Adrenal gland (tissue), 12 donors: Measurements from ENCODE around the gene CFAP73. TPM values are rescaled to one million over a fixed set of nuclear protein-coding genes. Genes with fewer than 3 reads are reported as not detected.

Experiments
- DNase-seq, 7 donors: peaks; one replicate each; pipeline ENCODE4 v3.0.0-alpha.2; 2019 to 2020
- H3K27ac ChIP-seq, 5 donors: fragments of 200-600 bp; sonication (generic) in 4 of 5; 1 replicate in 3 of 5; 2 replicates in 2 of 5; pipeline versions ENCODE4 v1.5.1 to v1.8.0; 2016 to 2020; ENCODE audit warnings: mild to moderate bottlenecking in 1 of 5
- H3K27me3 ChIP-seq: fragments of 200-600 bp; 2 replicates; pipeline ENCODE4 v1.8.0; 2021
- H3K36me3 ChIP-seq, 2 donors: fragments of 200-600 bp; replicated peaks in 1 of 2; 1 replicate in 1 of 2; 2 replicates in 1 of 2; pipeline versions ENCODE4 v1.5.1 to v1.8.0; 2018 to 2022
- H3K4me1 ChIP-seq, 2 donors: fragments of 200-600 bp; replicated peaks in 1 of 2; 1 replicate in 1 of 2; 2 replicates in 1 of 2; pipeline versions ENCODE4 v1.5.1 to v1.8.0; 2018 to 2021
- H3K4me3 ChIP-seq, 4 donors: fragments of 200-600 bp; sonication (generic) in 3 of 4; one replicate each; pipeline ENCODE4 v1.5.1; 2016 to 2018
- H3K9me3 ChIP-seq, 3 donors: fragments of 200-600 bp; sonication (generic) in 1 of 3; replicated peaks in 1 of 3; 1 replicate in 2 of 3; 2 replicates in 1 of 3; pipeline versions ENCODE4 v1.5.1 to v1.8.0; 2016 to 2021
- CTCF ChIP-seq, 6 experiments: fragments of 450-650 bp in 4 of 6; fragments of 200-600 bp in 2 of 6; sonication (generic) in 1 of 6; IDR thresholded peaks; 1 replicate in 5 of 6; 2 replicates in 1 of 6; pipeline versions ENCODE4 v1.5.1 to v1.8.0; 2016 to 2021; ENCODE audit warnings: antibody characterized with exemption in 6 of 6, mild to moderate bottlenecking in 2 of 6, moderate library complexity in 1 of 6
- POLR2A ChIP-seq, 2 donors: fragments of 450-650 bp; IDR thresholded peaks; one replicate each; pipeline ENCODE4 v1.6.1; 2017; ENCODE audit warnings: antibody characterized with exemption in 2 of 2, mild to moderate bottlenecking in 2 of 2, moderate library complexity in 1 of 2
- WGBS, 4 donors: extraction: QIAGEN DNeasy Blood & Tissue Kit in 2 of 4; methylation state at CpG; one replicate each; pipeline versions ENCODE4 v1.1.5 to v1.1.7; 2013 to 2017; 5-methylcytosine and 5-hydroxymethylcytosine counted together
- intact Hi-C, 2 donors: fragments of 100-400 bp; cut with DNase I; formaldehyde crosslinking; loops; one replicate each; pipeline versions ENCODE4 v1.14.1 to v1.15.0; 2022 to 2023
- polyA plus RNA-seq, 3 donors: library from polyadenylated mRNA; stranded (reverse); fragments of 200-250 nt in 2 of 3; fragments of 350-450 nt in 1 of 3; fragmentation: Illumina TruSeq in 1 of 3; extraction: RNeasy Lipid Tissue Mini Kit (QIAGEN cat#74804) in 1 of 3; gene quantifications; one replicate each; pipeline ENCODE4 v1.2.3, GENCODE V29; 2013 to 2014
- total RNA-seq, 9 donors: library from RNA; depleted of rRNA in 4 of 9; stranded (reverse); fragments of >200 nt in 4 of 9; fragments of 120-200 nt in 1 of 9; fragmentation: NEBNext Ultra II Directional in 1 of 9; extraction: Animal tissue kit (Norgen Biotek cat#: 25700) in 1 of 9; gene quantifications; one replicate each; pipeline versions ENCODE4 v1.1.0 to v1.2.4, GENCODE V29; 2013 to 2023
- donor health status: healthy with polysubstance abuse.
- donor health status: Bipolar disorder and iron deficiency.
- donor health status: DM: yes; HTN: yes; CAD: no.
- donor health status: DM: no; HTN: no; CAD: no.
- donor health status: DM: no; HTN: no; CAD: no.
- donor health status: DM: yes; HTN: yes; CAD: no.

Gene CFAP73
- total and polyA plus RNA-seq, 12 donors = 0.14 to 0.57 (median 0.24) TPM; not detected in 7

DNA sequence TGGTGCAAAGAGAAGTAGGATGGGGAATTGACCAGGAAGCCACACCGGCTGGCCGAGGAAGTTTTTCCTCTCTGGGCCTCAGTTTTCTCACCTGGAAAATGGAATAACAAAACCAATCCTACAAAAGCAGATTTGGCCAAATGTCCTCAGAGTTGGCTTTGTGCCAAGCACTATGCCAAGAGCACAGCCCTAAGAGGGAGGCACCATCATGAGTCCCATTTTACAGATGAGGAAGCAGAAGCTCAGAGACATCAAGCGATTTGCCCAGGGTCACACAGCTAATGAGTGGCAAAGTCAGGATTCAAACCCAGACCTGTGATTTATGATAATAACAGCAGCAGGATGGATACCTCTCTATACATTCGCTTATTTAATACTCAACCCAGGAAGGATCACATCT is 41.2 kb upstream of the CFAP73 start:
- no peak for DNase-seq
- no peaks in the 10 kb centered on the region for H3K9me3 ChIP-seq
- no peak overlapping the region for H3K27ac ChIP-seq
- H3K4me3 ChIP-seq = no peak overlapping the region
- WGBS, 4 donors = 85 to 93% (median 90%) methylated on average over 4 of the region's 4 CpGs
- TF ChIP-seq CTCF (IDR thresholded peaks at IDR 0.05) (no peak), POLR2A (IDR thresholded peaks at IDR 0.05) (no peak)
- H3K27me3 ChIP-seq = no peaks in the 10 kb centered on the region
- H3K36me3 ChIP-seq = no peaks in the 10 kb centered on the region
- intact Hi-C loops = no loop called here
- no peaks in the 10 kb centered on the region for H3K4me1 ChIP-seq

GRCh38 chr12:113109360-113109759 is 40.2 kb upstream of the CFAP73 start:
- intact Hi-C loops = no loop called here
- H3K27me3 ChIP-seq = no peaks in the 10 kb centered on the region
- no peaks in the 10 kb centered on the region for H3K36me3 ChIP-seq
- WGBS, 4 donors = 81 to 89% (median 83%) methylated on average over 5 of the region's 5 CpGs
- TF ChIP-seq POLR2A (IDR thresholded peaks at IDR 0.05) (no peak), CTCF (IDR thresholded peaks at IDR 0.05) (no peak)
- no peak overlapping the region for H3K27ac ChIP-seq
- H3K4me1 ChIP-seq = no peaks in the 10 kb centered on the region
- no peak for DNase-seq
- H3K9me3 ChIP-seq = no peaks in the 10 kb centered on the region
- no peak overlapping the region for H3K4me3 ChIP-seq

GRCh38 chr12:113109872-113110599 is 39.5 kb upstream of the CFAP73 start:
- no peak for DNase-seq
- Histone ChIP-seq H3K4me3 (no peak overlapping the region), H3K27ac (no peak overlapping the region), H3K9me3 (no peaks in the 10 kb centered on the region), H3K36me3 (no peaks in the 10 kb centered on the region), H3K27me3 (no peaks in the 10 kb centered on the region), H3K4me1 (no peaks in the 10 kb centered on the region)
- TF ChIP-seq CTCF (IDR thresholded peaks at IDR 0.05) (no peak), POLR2A (IDR thresholded peaks at IDR 0.05) (no peak)
- intact Hi-C loops = no loop called here
- 66 to 82% (median 75%) methylated on average over 4 to 7 of the region's 7 CpGs for WGBS, 4 donors

DNA sequence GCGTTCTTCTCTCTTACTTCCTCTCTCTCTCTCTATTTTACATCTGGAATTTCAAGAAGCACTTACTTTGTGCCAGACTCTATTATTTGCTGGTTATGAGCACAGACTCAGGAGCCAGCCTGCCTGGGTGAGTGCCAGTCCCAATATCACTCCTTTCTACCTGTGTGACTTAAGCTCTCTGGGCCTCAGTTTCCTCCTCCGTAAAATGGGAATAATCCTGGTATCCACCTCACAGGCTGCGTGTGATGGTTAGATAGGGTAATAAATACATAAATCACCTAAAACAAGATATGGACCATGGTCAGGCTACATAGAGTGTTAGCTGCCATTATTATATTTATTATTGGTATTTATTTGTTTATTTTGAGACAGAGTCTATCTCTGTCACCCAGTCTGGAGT is 38.3 kb upstream of the CFAP73 start:
- Histone ChIP-seq H3K4me3 (no peak overlapping the region), H3K27me3 (no peaks in the 10 kb centered on the region), H3K27ac (no peak overlapping the region), H3K4me1 (peaks cover 5 to 9% of the 10 kb centered on the region in 2 donors), H3K9me3 (no peaks in the 10 kb centered on the region), H3K36me3 (no peaks in the 10 kb centered on the region)
- 84 to 91% (median 86%) methylated on average over 3 of the region's 3 CpGs for WGBS, 4 donors
- intact Hi-C loops = no loop called here
- no peak for DNase-seq
- TF ChIP-seq CTCF (IDR thresholded peaks at IDR 0.05) (no peak), POLR2A (IDR thresholded peaks at IDR 0.05) (no peak)
